NCI-H146 treated with DMSO at 0.1 percent for 48 hours (cell line): ENCODE measurements around the gene SH3RF1.
"Not testable (repeated sequence)": the region's sequence is repeated elsewhere in the genome, so short reads cannot be mapped to it uniquely, and the experiment has no call there.

Experiments
- DNase-seq: peaks from one replicate; lab custom pipeline; 2025; ENCODE audit not compliant: unreplicated experiment; lab: John Stamatoyannopoulos, UW

Gene SH3RF1

GRCh38 chr4:169270810-169271691 is at the start of gene SH3RF1:
Gene SH3RF1, minus strand, starts transcription at chr4:169270956. Its CDS starts 1,744 bp downstream, at chr4:169269212.
- DNase-seq, result peak; percentile 37

GRCh38 chr4:169315530-169316343 is 45.0 kb upstream of the SH3RF1 start:
- no peak for DNase-seq

GRCh38 chr4:169314906-169315305 is 44.1 kb upstream of the SH3RF1 start:
- no peak for DNase-seq

- DNase-seq, result no peak
These were observed 43.0 kb upstream of the SH3RF1 start for GRCh38 chr4:169313732-169314131.

GRCh38 chr4:169312690-169313422 is 42.1 kb upstream of the SH3RF1 start:
- no peak for DNase-seq

- no peak for DNase-seq
These were observed 41.0 kb upstream of the SH3RF1 start for GRCh38 chr4:169311643-169312365.

GRCh38 chr4:169309326-169309967 is 38.7 kb upstream of the SH3RF1 start:
- no peak for DNase-seq

- no peak for DNase-seq
These were observed 36.8 kb upstream of the SH3RF1 start for GRCh38 chr4:169307576-169307975.

GRCh38 chr4:169305651-169306050 is 34.9 kb upstream of the SH3RF1 start:
- no peak for DNase-seq

GRCh38 chr4:169305173-169305572 is 34.4 kb upstream of the SH3RF1 start:
- no peak for DNase-seq

GRCh38 chr4:169295822-169296221 is 25.1 kb upstream of the SH3RF1 start:
- no peak for DNase-seq

- no peak for DNase-seq
These were observed 22.8 kb upstream of the SH3RF1 start for GRCh38 chr4:169293343-169294176.

- DNase-seq, result not testable (repeated sequence)
These were observed 17.2 kb upstream of the SH3RF1 start for GRCh38 chr4:169287983-169288382.

GRCh38 chr4:169286562-169287301 is 16.0 kb upstream of the SH3RF1 start:
- DNase-seq, result no peak

- DNase-seq, result no peak
These were observed 12.4 kb upstream of the SH3RF1 start for GRCh38 chr4:169283114-169283509.

GRCh38 chr4:169282429-169283113 is 11.8 kb upstream of the SH3RF1 start:
- no peak for DNase-seq

GRCh38 chr4:169279108-169279507 is 8.4 kb upstream of the SH3RF1 start:
- no peak for DNase-seq

GRCh38 chr4:169278624-169279023 is 7.9 kb upstream of the SH3RF1 start:
- DNase-seq, result no peak
